Measurements from ENCODE around the gene KCNQ1. TPM values are rescaled to one million over a fixed set of nuclear protein-coding genes. Genes with fewer than 3 reads are reported as not detected.

The KCNQ1 gene
- total RNA-seq, 1 experiment from 2014 or later, result 10.7 TPM

DNA sequence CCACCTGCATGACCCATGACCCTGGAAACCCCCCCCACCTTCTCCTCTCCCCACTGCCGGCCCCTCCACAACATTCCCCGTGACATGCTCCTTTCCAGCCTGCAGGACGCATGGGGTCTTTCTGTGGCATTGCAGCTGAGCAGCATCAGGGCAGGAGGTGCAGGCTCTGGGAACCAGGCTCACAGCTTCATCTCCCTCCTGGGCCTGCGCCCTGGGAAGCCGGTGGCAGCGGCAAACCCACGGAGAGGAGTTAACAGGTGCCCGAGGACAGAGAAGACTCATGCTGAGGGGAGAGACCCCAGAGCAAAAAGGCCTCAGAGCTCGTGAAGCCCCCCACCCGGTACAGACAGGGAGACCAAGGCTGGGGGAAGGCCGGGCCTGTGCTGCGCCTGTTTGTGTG lies 408.6 kb downstream of the KCNQ1 start:
- Histone ChIP-seq H3K36me3 (ENCODE audit: control insufficient read depth in 1 of 2, insufficient read depth in 2 of 2, low read length in 2 of 2) (no peaks in the 10 kb centered on the region), H3K4me2 (ENCODE audit: low read length) (no peak overlapping the region), H4K20me1 (ENCODE audit: insufficient read depth) (no peaks in the 10 kb centered on the region), H3K4me3 (replicated peaks in 1 of 2; ENCODE audit: low read depth in 1 of 2, low read length in 2 of 2) (no peak overlapping the region), H3K9me3 (ENCODE audit: control insufficient read depth in 1 of 2, insufficient read depth in 1 of 2, low read depth in 1 of 2, low read length in 2 of 2) (no peaks in the 10 kb centered on the region), H3K9ac (ENCODE audit: low read length) (no peak overlapping the region), H3K9me2 (ENCODE audit: insufficient read depth) (no peaks in the 10 kb centered on the region), H3K79me2 (ENCODE audit: insufficient read depth, low read length) (no peaks in the 10 kb centered on the region), H3K27me3 (ENCODE audit: insufficient read depth, low read length) (no peaks in the 10 kb centered on the region), H3K27ac (ENCODE audit: low read depth, low read length) (no peak overlapping the region), H2AFZ (ENCODE audit: low read depth, low read length, poor library complexity, severe bottlenecking) (no peak overlapping the region), H3K4me1 (ENCODE audit: control insufficient read depth in 1 of 2, insufficient read depth in 2 of 2, low read length in 2 of 2) (peaks cover 0 to 5% of the 10 kb centered on the region in 2 experiments; a peak in 1 of 4 replicates)
- RAD21 ChIA-PET (ENCODE audit: low non-redundant PET in 1 of 2, low total read pairs in 2 of 2, uncharacterized antibody in 2 of 2, unreplicated experiment in 2 of 2), result no interaction called here
- POLR2A ChIA-PET, result no interaction called here
- ATAC-seq, result no peak
- no TSS peak for BruUV-seq (replicated peaks)
- CTCF ChIA-PET, result no interaction called here
- TF ChIP-seq ZFX (IDR thresholded peaks at IDR 0.05) (no peak), TCF7L2 (IDR thresholded peaks at IDR 0.05; ENCODE audit: borderline replicate concordance, extremely low read depth, insufficient read depth, insufficient read length) (no peak), FOSL1 (IDR thresholded peaks at IDR 0.05; ENCODE audit: low read depth) (no peak), SIN3A (IDR thresholded peaks at IDR 0.05; ENCODE audit: low read depth) (no peak), EGR1 (IDR thresholded peaks at IDR 0.05; ENCODE audit: low read depth) (no peak), SRF (IDR thresholded peaks at IDR 0.05; ENCODE audit: low read depth) (no peak), ELF1 (IDR thresholded peaks at IDR 0.05; ENCODE audit: borderline replicate concordance, low read depth) (no peak), ZNF274 (IDR thresholded peaks at IDR 0.05; ENCODE audit: low read depth, low read length) (no peak), SP1 (IDR thresholded peaks at IDR 0.05; ENCODE audit: low read depth) (no peak), EZH2phosphoT487 (IDR thresholded peaks at IDR 0.05; ENCODE audit: borderline replicate concordance) (no peak)
- TF ChIP-seq, protein P1, sequence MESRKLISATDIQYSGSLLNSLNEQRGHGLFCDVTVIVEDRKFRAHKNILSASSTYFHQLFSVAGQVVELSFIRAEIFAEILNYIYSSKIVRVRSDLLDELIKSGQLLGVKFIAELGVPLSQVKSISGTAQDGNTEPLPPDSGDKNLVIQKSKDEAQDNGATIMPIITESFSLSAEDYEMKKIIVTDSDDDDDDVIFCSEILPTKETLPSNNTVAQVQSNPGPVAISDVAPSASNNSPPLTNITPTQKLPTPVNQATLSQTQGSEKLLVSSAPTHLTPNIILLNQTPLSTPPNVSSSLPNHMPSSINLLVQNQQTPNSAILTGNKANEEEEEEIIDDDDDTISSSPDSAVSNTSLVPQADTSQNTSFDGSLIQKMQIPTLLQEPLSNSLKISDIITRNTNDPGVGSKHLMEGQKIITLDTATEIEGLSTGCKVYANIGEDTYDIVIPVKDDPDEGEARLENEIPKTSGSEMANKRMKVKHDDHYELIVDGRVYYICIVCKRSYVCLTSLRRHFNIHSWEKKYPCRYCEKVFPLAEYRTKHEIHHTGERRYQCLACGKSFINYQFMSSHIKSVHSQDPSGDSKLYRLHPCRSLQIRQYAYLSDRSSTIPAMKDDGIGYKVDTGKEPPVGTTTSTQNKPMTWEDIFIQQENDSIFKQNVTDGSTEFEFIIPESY (IDR thresholded peaks at IDR 0.05; ENCODE audit: extremely low read depth, insufficient replicate concordance, low read length), result no peak
- TF ChIP-seq, protein P2, sequence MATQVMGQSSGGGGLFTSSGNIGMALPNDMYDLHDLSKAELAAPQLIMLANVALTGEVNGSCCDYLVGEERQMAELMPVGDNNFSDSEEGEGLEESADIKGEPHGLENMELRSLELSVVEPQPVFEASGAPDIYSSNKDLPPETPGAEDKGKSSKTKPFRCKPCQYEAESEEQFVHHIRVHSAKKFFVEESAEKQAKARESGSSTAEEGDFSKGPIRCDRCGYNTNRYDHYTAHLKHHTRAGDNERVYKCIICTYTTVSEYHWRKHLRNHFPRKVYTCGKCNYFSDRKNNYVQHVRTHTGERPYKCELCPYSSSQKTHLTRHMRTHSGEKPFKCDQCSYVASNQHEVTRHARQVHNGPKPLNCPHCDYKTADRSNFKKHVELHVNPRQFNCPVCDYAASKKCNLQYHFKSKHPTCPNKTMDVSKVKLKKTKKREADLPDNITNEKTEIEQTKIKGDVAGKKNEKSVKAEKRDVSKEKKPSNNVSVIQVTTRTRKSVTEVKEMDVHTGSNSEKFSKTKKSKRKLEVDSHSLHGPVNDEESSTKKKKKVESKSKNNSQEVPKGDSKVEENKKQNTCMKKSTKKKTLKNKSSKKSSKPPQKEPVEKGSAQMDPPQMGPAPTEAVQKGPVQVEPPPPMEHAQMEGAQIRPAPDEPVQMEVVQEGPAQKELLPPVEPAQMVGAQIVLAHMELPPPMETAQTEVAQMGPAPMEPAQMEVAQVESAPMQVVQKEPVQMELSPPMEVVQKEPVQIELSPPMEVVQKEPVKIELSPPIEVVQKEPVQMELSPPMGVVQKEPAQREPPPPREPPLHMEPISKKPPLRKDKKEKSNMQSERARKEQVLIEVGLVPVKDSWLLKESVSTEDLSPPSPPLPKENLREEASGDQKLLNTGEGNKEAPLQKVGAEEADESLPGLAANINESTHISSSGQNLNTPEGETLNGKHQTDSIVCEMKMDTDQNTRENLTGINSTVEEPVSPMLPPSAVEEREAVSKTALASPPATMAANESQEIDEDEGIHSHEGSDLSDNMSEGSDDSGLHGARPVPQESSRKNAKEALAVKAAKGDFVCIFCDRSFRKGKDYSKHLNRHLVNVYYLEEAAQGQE (IDR thresholded peaks at IDR 0.05; ENCODE audit: low read depth), result no peak
- TF ChIP-seq, protein P3, sequence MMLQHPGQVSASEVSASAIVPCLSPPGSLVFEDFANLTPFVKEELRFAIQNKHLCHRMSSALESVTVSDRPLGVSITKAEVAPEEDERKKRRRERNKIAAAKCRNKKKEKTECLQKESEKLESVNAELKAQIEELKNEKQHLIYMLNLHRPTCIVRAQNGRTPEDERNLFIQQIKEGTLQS (IDR thresholded peaks at IDR 0.05), result no peak
- intact Hi-C loops (cut with micrococcal nuclease), result no loop called here
- DNase-seq (ENCODE audit: low read depth, low spot score), result no peak
